Measurements from ENCODE around the gene LTK.

Gene LTK

GRCh38 chr15:41466711-41467110 is 46.9 kb downstream of the LTK start:
- H3K4me3 ChIP-seq (ENCODE audit: low read depth, low read length): no peak overlapping the region
- ChIA-PET CTCF (interaction anchor here (0.6 to 3.2 kb wide), 37 partner anchors 9 to 415 kb away, joined by 3 to 39 read pairs (median 5); partner anchors contain the start of genes ITPKA and MAPKBP1), POLR2A (interaction anchor here (0.5 kb wide), 1 partner anchor 72 kb away, joined by 3 read pairs; no protein-coding TSS in a partner anchor)
- TF ChIP-seq CTCF (IDR thresholded peaks at IDR 0.05; ENCODE audit: insufficient read depth, low read length, missing control alignments): no peak
- no peak for DNase-seq (ENCODE audit: low read depth, low spot score)

- H3K4me3 ChIP-seq (ENCODE audit: low read depth, low read length): no peak overlapping the region
- DNase-seq (ENCODE audit: low read depth, low spot score): peak; percentile 14
- ChIA-PET POLR2A (interaction anchor here (0.5 to 1.2 kb wide), 3 partner anchors 58 to 138 kb away, joined by 3 read pairs; no protein-coding TSS in a partner anchor), CTCF (interaction anchor here (0.7 to 3.2 kb wide), 55 partner anchors 9 to 561 kb away, joined by 3 to 39 read pairs (median 4); partner anchors contain the start of genes ITPKA, MAPKBP1 and RPAP1)
- peak; percentile 83 for TF ChIP-seq CTCF (IDR thresholded peaks at IDR 0.05; ENCODE audit: insufficient read depth, low read length, missing control alignments)
Measured at GRCh38 chr15:41465822-41466421, 47.7 kb downstream of the LTK start.

DNA sequence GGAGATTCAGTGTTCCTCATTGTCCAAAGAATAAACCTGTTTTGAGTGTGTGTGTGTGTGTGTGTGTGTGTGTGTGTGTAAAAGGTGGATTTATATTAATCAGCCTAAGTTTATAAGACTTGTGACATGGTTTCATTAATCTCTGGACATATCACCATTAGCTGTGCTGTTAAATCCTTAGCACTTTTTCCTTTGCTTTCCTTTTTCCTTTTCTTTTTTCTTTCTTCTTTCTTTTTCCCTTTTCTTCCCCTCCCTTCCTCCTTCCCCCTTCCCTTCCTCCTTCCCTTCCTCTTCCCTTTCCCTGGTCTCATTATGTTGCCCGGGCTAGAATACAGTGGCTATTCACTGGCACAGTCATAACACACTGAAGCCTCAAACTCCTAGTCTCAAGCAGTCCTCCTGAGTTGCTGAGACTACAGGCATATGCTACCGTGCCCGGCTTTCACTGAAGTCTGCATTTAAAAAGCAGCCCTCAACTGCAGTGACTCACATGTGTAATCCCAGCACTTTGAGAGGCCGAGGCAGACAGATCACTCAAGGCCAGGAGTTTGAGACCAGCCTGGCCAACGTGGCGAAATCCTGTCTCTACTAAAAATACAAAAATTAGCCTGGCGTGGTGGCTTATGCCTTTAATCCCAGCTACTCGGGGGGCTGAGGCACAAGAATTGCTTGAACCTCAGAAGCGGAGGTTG is 48.6 kb downstream of the LTK start:
- POLR2A ChIA-PET: interaction anchor here (1.2 kb wide), 1 partner anchor 59 kb away, joined by 3 read pairs; no protein-coding TSS in a partner anchor
- H3K4me3 ChIP-seq (ENCODE audit: low read depth, low read length): no peak overlapping the region
- no peak for DNase-seq (ENCODE audit: low read depth, low spot score)
- CTCF ChIA-PET: interaction anchor here (0.6 to 3.2 kb wide), 43 partner anchors 8 to 560 kb away, joined by 3 to 39 read pairs (median 4); partner anchors contain the start of genes ITPKA and MAPKBP1
- no peak for TF ChIP-seq CTCF (IDR thresholded peaks at IDR 0.05; ENCODE audit: insufficient read depth, low read length, missing control alignments)

DNA sequence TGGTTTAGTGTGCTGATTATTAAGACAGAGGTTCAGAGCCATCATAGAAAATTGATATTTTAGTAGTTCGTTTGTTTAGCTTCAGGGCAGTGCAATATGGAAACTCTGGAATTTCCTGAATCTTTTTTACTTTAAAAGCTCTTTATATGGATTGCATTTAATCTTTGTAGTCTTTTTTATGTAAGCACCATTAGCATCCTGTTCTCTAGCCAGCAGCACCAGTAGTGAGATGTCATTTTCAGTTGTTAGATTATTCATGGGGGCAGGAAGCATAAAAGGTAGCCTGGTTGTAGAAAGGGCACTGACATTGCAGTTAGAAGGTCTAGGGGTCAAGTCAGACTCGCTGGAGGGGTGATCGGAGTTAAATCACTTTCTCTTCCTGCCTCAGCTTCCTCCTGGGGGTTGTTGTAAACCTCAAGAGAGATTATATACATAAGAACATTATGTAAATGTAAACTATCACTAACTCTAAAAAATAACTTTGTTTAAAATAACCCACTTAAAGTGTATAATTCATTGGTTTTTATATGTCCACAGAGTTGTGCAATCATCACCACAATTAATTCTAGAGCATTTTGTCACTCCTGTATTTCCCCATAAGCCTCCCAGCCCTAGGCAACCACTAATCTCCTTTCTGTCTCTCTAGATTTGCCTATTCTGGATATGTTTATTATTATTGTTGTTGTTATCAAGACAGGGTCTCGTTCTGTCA is 51.4 kb downstream of the LTK start:
- ChIA-PET POLR2A (no interaction called here), CTCF (interaction anchor here (0.9 to 1.7 kb wide), 3 partner anchors 17 to 443 kb away, joined by 3 to 6 read pairs (median 3); no protein-coding TSS in a partner anchor)
- no peak overlapping the region for H3K4me3 ChIP-seq (ENCODE audit: low read depth, low read length)
- DNase-seq (ENCODE audit: low read depth, low spot score): no peak
- TF ChIP-seq CTCF (IDR thresholded peaks at IDR 0.05; ENCODE audit: insufficient read depth, low read length, missing control alignments): no peak
